Activated T-helper 1 cell treated with Interleukin-2 at 50 U/mL for 16 hours (primary cell): ENCODE results near the gene CAMSAP3.

Source experiments
- DNase-seq: peaks from one replicate; pipeline ENCODE4 v3.0.0-alpha.2; 2020; ENCODE audit warnings: low read depth

The CAMSAP3 gene

DNA sequence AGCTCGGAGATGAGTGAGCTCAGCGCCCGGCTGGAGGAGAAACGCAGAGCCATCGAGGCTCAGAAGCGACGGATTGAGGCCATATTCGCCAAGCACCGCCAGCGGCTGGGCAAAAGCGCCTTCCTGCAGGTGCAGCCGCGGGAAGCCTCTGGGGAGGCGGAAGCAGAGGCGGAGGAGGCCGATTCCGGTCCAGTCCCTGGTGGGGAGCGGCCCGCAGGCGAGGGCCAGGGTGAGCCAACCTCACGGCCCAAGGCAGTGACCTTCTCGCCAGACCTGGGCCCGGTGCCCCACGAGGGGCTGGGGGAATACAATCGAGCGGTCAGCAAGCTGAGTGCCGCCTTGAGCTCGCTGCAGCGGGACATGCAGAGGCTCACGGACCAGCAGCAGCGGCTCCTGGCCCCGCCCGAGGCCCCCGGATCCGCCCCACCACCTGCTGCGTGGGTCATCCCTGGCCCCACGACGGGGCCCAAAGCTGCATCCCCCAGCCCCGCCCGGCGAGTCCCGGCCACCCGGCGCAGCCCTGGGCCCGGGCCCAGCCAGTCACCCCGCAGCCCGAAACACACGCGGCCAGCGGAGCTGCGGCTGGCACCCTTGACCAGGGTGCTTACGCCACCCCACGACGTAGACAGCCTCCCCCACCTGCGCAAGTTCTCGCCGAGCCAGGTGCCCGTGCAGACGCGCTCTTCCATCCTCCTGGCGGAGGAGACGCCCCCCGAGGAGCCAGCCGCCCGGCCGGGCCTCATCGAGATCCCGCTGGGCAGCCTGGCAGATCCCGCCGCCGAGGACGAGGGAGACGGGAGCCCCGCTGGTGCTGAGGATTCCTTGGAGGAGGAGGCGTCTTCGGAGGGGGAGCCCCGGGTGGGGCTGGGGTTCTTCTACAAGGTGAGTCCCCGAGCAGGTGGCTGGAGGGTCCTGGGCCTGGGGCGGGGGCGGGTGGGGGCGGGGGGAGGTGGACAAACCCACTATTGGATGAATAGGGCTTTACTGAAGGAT is 16.9 kb downstream of the CAMSAP3 start:
- DNase-seq: no peak

DNA sequence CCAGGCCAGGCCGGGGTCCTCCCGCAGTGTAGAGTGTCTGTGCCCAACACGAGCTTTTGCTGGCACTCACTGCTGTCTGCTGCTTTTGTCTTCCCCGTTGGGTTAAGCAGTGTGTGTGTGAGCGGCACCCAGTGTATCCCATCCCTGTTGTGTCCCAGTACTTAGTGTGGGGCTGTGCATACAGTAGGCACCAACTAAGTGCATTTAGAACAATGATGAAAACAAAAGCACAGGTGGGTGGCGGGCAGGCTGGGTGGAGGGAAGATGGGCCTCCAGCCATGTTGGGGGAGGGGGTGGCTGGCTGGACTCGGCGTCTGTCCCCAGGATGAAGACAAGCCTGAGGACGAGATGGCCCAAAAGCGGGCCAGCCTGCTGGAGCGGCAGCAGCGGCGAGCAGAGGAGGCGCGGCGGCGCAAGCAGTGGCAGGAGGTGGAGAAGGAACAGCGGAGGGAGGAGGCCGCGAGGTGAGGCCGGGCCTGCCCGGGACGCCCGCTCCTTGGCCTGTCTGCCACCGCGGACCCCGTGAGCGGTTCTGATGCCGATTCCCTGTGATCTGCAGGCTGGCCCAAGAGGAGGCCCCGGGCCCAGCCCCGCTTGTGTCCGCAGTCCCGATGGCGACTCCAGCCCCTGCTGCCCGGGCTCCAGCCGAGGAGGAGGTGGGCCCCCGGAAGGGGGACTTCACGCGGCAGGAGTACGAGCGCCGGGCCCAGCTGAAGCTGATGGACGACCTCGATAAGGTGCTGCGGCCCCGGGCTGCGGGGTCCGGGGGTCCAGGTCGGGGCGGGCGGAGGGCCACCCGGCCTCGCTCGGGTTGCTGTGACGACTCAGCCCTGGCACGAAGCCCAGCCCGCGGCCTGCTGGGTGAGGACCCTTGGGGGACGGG is 19.4 kb downstream of the CAMSAP3 start:
- DNase-seq: no peak

DNA sequence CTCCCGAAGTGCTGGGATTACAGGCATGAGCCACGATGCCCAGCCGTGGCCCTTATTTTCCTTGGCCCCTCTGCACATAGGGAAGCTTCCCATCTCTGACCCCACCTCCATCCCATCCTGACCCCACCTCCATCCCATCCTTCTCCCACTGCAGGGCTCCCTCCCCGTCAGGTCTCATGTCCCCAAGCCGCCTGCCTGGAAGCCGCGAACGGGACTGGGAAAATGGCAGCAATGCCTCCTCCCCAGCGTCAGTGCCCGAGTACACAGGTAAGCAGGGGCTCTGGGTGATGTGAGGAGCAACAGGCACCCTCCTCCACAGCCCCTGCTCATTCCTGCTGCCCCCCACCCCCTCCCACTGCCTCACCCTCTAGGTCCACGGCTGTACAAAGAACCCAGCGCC is 21.5 kb downstream of the CAMSAP3 start:
- DNase-seq: no peak

DNA sequence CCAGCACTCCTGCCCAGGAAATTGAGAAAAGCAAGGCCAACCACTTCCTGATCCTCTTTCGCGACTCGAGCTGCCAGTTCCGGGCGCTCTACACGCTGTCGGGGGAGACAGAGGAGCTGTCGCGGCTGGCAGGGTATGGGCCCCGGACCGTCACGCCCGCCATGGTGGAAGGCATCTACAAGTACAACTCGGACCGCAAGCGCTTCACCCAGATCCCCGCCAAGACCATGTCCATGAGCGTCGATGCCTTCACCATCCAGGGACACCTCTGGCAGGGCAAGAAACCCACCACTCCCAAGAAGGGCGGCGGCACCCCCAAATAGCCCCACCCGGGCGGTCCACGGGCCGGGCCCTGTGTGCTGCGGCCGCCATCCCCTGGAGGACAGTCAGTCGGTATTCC is 22.1 kb downstream of the CAMSAP3 start:
- no peak for DNase-seq

DNA sequence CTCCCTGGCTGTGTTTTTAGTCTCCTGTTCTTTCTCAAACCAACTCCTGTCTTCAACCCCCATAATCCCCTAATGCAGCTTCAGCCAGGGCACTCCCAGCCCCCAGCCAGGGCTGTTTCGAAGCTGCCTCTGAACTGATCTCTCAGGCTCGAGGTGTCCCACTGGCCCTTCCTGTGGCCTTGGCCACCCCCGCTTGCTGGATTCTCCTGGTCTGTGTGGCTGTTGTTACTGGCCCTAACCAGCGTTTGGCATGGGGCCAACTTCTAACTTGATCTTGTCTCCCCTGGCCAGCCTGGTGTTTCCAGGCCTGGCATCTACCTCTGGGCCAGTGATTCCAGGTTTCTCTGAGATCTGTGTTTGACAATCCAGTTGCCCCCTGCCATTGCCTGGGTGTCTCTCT is 22.7 kb downstream of the CAMSAP3 start:
- DNase-seq: no peak

DNA sequence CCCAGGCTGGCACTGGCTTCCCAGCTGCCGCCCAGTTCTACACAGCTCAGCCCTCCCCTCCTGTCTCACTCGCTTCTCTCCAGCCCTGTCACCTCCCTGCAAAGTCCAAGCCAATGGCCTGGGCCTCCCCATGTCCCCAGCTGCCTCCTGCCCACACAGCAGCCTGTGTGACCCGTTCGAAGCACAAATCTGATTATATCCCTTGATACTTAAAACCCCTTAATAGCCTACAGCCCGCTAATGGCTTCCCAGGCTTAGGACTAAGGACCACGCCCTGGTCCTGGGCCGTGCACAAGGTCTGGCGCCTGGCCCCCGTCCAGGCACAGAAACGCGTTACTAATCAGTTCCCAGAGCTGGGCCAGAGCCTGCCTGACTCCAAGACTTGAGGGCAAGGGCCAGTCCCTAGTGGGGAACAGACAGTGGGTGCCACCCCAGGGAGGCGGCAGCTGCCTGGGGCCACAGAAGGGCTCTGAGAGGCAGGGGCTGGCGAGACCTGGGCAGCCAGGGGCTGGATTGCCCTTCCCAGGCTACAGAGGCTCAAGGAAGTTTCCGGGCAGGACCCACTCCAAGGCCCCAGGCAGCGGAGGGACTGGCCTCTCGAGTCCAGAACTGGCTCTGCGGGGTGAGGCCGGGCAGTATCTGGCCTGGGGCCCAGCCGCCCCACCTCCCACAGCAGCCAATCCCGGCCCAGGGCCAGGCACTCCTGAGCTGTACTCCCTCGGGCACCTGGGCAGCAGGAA is 23.3 kb downstream of the CAMSAP3 start:
- no peak for DNase-seq

DNA sequence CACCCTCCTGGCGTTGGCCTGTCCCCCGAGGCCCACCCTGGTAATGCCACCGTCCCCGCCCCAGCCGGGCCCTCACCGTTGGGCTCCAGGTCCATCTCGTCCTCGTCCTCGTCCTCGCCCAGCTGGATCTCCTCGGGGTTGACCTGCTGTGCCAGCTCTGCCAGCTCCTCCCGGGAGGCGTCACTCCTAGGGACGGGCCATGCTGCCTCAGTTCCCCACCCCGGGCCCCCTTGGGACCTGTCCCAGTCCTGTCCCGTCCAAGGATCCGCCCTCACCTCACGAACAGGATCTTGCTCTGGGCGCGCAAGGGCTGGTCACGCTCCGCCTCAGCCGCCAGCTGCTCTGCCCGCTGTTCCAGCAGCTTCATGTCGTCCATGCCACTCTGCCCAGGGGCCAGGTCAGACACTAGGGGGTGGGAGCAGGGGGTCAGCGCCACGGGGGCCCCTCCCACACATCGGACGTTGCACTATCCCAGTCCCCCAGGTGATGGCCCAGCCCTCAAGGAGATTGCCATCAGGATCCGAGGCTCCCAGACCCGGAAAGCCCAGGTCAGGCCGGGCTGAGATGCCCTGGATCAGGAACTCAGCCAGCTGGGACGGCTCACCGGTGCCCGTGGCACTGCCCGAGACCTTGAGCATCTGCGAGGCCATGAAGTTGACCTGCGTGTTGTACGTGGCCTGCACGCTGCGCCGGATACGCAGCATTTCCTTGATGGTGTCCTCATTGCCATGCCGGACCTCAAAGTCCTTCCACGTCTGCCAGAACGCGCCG is 24.2 kb downstream of the CAMSAP3 start:
- DNase-seq: no peak

DNA sequence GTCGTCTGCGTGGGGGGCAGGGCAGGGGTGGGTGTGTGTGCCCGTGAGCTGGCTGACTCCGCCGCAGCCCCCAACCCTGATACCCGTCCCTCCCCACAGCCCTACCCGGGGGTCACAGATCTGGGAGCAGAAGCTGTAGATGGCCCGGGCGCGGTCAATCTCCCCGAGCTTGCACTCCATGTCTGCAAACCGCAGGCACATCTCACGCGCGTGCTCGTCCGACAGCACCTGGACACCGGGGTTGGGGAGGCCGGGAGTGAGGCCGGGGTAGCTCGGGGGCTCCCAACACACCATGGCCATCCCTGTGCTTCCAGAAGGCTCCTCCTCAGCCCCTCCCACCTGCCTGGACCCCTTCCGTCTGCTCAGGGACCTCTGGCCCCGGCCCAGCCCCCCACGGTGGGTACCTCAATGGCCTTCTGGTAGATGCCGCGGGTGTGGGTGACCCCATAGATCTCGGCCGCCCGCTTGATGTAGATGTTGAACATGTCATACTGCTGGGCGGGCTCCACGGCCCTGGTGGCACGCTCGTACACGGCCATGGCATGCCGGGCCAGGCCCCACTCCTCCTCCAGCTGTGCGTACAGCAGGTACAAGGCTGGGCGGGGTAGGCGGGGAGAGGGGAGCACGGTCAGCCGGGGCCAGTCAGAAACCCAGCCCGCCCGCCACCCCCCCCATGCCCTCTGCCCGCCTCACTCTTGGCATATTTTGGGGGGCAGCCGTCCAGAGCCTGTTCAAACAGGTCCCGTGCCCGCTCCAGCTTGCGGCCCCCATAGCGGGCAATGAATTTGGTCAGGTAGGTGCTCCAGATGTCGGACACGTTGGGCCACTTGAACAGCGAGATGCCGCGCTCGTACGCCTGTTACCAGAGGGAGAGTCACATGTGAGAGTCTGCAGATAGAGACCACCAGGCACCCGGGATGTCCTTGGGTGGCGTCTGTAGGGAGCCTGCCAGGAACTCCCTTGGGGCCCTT is 25.1 kb downstream of the CAMSAP3 start:
- no peak for DNase-seq

DNA sequence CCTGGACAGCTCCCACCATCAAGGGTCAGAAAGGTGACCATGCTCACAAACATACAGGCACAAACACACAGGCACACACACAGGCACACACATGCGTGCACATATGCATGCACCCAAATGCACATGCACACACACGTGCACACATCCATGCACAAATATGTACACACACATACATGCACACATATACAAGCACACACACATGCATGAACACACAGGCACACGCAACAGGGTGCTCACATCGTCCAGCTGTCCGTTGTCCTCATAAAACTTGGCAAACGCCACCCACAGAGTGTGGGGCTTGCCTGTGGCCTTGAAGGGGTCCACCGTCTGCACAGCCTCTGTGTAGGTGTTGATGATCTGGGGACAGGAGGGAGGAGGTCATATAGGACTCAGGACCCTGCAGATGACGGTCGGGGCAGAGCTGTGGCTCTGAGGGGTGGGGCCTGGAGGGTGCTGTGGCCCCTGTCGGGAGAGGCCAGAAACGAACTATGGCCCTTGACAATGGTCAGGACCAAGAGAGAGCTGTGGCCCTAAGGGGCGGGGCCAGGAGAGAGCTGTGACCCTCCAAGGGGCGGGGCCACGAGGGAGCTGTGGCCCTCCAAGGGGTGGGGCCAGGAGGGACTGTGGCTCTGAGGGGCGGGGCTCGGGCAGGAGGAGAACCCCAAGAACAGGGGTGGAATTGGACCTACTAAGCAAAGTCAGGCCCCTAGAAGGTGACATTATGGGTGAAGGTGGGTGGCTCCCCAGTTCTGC is 27.4 kb downstream of the CAMSAP3 start:
- no peak for DNase-seq

DNA sequence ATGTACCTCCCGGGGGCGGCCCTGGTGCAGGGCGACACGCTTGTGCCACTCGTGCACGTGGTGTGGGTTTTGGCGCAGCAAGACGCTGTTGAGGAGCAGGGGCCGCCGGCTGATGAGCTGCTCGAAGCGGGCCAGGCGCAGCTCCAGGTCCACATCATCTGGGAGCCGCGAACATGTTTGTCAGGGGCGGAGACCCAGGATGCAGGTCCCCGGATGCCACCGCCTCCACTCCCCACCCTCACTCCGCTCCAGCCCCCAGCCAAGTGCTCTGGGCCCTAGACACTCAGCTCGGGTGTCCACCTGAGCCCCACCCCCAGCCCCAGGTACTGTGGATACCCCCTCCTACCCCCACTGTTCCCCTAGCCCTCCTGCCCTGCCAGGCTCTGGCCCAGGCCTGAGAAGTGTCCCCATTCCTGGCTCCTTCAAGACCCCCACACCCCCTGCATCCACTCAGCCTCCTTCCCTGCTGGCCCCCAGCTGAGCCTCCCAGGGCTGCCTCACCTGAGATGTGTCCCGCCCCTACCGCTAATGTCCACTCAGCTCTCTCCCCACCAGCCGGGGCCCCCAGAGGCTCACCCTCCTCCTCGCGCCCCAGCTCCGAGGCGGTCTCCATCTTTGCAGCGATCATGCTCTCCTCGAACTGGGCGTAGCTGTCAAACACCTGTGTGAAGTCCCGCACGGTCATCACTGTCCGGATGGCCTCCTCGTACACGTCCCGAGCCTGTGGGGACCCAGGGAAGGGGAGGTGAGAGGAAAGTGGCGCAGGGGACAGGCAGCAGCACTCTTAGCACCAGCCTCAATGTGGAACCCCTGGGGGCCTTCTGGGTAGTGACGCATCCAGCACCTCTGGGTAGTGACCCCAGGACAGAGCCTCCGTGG is 28.3 kb downstream of the CAMSAP3 start:
- DNase-seq: no peak

DNA sequence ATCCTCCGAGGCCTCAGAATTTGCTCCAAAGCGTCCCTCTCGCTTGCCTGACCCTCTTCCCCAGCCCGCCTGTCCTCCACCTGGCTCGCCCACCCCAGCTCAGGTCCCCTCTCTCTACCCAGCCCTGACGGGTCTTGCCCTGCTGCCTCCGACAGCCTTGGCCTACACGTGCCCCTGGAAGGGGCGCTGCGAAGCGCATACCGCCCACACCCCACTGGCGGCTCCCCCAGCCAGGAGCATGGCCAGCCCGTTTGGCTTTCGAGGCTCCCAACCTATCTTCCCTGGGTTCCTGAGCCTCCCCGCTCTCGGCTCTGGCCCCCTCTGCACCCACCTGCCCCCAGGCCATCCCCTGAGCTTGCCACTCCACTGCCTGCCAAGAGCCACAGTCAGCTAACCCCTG is 29.1 kb downstream of the CAMSAP3 start:
- DNase-seq: no peak

DNA sequence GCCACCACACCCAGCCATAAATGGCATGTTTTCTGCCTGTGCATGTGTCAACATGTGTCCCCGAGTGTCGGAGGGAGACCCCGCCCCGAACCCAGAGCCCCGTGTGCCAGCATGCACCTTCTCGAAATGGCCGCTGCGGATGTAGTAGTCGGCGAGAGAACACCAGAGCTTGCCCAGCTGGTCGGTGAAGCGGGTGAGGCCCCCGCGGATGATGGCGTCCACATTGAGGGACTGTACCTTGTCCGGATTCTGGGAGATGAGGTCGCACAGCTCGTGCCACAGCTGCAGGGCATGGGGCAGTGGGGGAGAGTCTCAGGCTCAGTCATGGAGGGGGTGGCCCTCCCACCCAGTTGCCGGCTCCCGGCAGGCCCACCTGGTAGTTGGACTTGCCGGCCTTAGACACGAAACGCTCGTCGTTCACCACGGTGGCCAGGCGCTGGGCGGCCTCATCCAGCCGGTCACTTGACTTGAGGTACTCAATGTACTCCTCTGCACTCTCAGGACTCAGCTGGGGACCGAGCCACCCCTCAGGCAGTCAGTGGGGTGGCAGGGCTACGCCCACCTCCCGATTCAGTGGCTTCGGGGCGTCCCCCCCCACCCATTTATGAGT is 30.2 kb downstream of the CAMSAP3 start:
- no peak for DNase-seq

DNA sequence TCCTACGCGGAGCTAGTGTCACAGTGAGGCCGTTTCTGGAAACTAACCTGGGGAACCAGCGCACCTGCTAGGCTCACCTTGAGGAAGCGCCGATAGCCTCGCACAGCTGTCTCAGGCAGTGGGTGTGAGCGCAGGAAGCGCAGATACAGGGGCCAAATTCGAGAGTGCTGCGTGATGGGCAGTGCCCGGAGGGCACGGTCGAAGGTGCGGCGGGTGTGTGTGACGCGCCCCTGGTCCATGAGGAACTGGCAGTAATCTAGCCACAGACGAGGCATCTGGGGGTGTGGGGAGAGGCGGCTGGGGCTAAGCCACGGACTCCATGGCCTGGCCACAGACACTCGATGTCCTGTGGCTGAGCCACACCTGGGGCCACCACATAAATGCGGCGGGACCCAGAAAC is 31.5 kb downstream of the CAMSAP3 start:
- DNase-seq: no peak

DNA sequence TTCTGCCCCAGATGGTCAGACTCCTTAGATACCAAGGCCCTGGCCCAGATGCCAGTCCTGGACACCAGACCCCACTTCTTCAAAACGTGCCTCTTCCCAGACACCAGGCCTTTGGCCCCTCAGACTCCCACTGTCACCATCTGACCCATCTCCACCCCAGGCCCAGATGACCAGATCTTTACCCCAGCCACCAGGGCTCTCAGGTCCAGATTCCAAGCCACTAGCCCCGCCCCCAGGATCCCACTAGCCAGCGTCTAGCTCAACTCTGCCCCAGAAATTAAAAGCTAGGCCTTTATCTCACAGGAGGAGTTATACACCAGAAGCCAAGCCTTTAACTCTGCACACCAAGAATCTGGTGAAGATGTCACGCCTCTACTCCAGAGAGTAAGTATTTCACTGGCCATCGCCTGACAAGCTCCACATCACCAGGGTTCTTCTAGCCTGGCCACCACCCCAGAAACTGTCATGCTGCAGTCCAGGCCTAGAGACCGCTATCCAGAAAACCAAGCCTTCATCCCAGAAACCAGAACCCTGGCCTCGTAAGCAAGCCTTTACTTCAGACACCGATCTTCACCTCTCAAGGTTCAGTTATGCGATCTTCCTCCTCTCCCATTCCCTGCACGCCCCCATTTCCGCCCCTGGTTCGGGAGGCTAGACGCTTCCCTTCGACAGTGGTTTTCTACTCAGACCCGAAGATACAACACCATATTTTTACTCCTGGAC is 33.1 kb downstream of the CAMSAP3 start:
- DNase-seq: no peak

DNA sequence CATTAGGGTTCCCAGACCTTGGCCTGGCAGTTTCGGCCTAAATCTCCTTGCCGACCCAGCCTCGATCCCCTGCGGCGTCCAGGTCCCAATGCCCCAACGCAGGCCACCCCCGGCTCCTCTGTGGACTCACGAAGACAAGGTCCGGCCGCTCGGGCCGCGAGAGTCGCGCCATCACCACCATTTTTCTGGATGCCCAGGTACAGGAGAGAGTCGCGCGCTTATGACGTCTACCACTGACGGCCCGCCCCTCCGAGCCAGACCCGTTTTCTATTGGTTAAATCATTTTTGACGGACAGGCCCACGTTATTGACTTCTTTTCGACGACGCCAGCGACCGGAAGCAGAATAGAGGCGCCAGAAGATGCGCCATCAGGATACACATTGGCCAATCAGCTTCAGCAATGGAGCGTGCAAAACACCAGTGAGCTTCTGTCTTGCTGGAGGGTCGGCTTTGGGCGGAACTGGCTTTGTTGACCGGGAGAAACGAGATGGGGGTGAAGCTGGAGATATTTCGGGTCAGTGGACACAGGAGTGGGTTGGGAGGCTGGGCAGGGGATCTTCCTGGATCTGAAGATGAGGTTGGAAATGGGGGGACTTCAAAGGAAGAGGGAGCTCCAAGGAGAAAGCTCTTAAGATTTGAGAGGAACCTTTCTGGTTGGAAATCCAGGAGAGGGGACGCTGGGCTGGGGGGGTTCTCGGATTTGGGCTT is 33.8 kb downstream of the CAMSAP3 start, which contains the start of the genes PET100 and XAB2:
Gene PET100 (plus strand): TSS at position 447 of the 708 bp plus-strand sequence. CDS start 41 bp downstream, at position 488.
Gene XAB2 (minus strand): TSS at position 199 of the 708 bp plus-strand sequence. CDS start 18 bp downstream, at position 181.
- peak; percentile 89 for DNase-seq

DNA sequence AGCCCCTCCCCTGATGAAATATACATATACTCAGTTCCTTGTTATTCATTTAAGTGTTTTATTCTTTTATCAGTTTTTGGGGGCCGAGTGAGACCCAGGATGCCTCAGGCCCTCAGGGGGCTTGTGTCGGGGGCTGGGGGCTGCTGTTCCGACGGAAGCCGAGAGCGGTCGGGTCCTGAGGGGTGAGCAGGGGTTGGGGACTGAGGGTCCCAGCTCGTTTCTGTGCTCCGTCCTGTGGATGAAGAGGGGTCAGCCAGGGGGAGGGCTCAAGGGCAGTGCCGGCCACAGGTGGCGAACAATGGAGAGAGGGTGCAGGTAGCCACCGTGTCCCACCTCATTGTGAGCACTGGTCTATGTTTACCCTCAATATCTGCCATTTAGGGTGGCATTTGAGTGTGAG is 35.9 kb downstream of the CAMSAP3 start:
- DNase-seq: no peak
